GM12873 (cell line): ENCODE measurements around the gene ANKRD44.
A peak's percentile ranks its signal among the peaks of the same experiment; 100 is the strongest.

Experiments
- TF ChIP-seq, protein P1 (sequence below): IDR thresholded peaks from 2 replicates; pipeline ENCODE4 v1.5.1; 2012; ENCODE audit warnings: low read depth, mild to moderate bottlenecking, moderate library complexity, low read length, control low read depth; ENCODE audit not compliant: insufficient read depth; ENCODE audit errors: missing control alignments

ANKRD44 gene

DNA sequence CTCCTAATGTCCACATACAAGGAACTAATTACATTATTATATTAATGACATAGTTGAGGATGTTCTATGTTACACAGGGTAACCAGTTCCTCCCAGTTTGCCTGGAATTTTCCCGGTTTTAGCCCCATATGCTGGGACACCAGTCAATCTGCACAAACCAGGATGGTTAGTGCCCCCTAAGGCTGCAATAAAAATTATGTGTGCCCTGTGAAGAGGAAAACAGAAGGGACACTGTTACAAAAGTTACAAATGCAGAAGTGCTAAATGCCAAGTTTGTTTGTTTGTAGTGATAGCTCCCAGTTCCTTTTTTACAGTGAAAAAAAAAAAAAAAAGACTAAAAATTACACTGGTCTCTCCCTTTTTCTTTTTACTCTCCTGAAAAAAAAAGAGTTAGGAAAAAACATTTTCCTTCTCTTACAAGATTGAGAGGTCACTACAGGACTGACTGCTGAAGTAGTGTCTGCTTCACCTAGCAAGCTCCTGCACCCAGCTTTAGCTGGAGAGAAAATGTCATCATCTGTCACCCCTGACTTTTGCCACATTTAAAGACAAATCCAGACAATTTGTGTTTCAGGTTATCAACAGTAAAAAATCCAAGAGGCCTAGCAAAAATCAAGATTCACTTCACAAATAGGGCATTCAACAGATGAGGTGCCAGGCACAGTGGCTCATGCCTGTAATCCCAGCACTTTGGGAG lies 3.2 kb downstream of the ANKRD44 start:
- TF ChIP-seq, protein P1, sequence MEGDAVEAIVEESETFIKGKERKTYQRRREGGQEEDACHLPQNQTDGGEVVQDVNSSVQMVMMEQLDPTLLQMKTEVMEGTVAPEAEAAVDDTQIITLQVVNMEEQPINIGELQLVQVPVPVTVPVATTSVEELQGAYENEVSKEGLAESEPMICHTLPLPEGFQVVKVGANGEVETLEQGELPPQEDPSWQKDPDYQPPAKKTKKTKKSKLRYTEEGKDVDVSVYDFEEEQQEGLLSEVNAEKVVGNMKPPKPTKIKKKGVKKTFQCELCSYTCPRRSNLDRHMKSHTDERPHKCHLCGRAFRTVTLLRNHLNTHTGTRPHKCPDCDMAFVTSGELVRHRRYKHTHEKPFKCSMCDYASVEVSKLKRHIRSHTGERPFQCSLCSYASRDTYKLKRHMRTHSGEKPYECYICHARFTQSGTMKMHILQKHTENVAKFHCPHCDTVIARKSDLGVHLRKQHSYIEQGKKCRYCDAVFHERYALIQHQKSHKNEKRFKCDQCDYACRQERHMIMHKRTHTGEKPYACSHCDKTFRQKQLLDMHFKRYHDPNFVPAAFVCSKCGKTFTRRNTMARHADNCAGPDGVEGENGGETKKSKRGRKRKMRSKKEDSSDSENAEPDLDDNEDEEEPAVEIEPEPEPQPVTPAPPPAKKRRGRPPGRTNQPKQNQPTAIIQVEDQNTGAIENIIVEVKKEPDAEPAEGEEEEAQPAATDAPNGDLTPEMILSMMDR = peak; percentile 33

DNA sequence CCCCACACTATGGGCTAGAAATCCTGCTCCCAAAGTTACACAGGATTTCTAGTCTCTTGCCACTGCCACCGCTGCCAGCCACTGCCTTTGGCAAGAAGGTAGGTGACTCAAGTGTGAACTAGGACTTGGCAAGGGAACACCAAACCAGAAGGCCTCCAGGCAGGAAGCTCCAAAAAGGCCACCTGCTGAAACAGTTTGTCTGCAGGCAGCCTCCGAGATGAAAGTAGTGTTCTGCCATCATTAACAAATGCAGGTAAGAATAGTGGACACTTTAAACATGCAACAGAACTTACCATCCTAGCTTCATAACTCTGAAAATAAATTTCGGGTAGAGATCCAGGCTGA lies 3.9 kb downstream of the ANKRD44 start:
- TF ChIP-seq, protein P1 = no peak

DNA sequence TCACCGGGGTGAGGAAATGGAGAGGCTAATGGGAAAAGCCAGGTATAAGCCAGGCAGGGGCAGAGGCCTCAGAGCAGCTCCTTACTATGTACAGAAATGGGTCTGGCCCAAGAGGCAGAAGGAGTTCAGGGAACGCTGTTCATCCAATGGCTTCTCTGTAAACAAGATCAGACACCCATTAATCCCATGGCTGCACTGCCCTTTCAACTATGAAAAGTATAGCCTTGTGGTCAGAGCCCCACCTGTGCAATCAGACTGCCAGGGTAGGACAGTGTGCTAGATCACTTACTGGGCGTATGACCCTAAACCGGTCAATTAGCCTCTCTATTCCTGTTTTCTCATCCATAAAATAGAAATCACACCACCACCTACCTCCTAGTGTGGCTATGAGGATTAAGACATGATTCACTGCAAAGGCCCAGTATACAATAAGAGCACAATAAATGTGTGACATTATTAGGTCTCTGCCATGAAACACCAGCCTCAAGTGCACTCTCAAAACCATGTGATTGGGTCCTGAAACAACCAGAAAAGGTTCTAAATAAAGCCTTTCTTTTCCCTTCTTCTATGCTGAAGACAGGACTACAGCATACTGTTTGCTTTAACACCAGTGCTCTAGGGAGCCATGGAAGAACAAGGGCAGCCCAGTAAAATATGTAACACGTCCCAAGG lies 4.4 kb downstream of the ANKRD44 start:
- TF ChIP-seq, protein P1 = no peak

DNA sequence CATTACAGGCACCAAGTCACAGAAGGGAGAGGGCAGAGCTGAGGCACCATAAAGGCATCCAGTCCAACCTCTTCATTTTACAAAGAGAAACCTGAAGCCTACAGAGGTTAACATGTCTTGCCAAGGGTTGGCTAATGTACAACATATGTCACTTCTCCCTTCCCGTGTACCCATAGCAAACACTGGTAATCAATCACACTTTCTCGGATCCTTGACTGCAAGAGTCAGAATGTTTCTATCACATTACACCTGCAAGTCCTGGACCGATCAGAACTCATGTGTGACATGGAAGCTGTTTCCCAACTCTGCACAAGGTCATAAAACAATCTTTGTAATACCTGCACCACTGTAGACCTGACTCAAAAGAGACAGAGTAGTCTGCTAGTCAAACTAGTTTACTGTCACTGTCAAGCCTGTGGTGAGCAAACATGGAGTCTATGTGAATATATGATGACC lies 6.0 kb downstream of the ANKRD44 start:
- TF ChIP-seq, protein P1 = no peak

DNA sequence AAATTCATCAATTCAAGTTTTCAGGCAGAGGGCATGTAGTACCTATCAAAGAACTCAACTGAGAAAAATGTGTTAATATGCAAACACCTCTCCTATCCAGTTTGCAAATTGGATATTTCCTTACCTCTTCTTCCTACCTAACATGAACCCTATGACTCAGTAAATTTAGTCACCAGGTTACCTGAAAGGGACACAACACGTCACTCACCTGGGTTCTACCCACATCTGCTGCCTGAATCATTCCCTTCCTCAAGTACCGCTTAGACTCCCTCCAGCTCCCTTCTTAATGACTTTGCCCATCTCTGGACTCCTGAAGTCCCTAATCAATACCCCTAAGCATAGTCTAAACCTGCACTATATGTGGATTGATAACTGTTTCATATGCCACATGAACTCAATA lies 10.4 kb downstream of the ANKRD44 start:
- TF ChIP-seq, protein P1 = no peak

DNA sequence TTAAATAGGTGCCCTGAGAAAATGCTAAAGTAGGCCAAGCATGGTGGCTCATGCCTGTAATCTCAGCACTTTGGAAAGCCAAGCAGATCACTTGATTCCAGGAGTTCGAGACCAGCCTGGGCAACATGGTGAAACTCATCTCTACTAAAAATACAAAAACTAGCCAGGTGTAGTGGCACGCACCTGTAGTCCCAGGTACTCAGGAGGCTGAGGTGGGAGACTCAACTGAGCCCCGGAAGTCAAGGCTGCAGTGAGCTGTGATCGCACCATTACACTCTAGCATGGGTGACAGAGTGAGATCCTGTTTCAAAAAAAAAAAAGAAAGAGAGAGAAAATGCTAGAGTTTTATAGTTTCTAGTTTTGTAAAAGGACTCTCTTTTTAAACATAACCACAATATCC lies 12.0 kb downstream of the ANKRD44 start:
- TF ChIP-seq, protein P1 = no peak

DNA sequence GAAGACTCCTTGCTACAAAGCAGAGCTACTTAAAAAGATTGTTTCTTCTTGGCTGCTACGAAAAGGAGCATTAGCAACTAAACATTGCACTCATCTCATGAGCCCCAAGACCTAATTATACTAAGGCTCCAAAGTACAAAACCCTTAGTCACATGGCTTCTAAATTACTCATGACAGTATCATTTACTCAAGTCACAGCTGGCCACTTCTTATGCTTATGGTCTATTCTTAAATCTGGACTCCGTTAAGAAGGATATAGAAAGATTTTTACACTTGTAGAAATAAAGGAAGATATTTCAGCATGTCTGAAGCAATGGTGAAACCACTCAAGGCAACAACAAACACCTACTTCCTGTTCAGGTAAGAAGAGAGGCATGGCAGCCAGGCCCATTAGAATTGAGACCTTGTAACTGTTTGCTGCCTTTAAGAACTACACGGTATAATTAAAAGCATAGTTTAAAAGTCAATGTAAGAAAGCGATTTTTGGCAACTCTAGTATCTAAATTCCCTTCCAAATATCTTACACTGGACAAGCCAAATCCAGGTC lies 12.7 kb downstream of the ANKRD44 start:
- TF ChIP-seq, protein P1 = no peak
